ENCODE results near the gene INAFM2.

INAFM2 gene

DNA sequence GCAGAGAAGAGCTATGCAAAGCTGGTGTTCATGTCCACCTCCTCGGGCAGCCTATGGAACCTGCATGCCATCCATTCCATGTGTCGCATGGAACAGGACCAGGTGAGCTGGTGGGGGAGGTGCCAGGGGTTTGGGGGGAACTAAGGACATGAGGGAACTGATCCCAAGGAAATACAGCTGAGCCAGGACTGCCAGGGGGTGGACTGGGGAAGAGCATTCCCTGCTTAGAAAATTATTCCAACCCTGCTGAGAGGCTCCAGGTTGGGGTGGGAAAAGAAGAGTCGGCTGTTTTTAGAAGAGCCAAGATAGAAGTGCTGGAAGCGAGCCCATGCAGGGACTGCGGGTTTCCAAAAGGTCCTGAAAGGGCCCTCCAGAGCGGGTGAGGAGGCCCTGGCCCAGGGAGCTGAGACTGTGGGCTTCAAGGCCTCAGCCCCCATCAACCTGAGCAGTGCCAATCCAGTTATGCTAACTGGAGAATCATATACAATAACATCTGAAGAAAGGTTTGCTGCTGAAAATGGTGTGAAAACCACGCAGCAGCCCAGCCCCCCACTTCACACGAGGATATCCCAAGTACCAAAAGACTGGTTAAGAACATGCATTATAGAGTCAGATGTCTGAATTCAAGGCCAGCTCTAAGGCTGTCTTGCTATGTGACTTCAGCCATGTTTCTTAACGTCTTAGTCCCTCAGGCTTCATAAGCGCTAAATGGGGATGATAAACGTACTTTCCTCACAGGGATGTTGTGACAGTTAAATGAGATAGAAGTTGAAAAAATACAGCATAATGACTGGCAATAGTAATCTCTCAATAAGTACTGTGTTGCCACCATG, 42.3 kb downstream of the INAFM2 start:
- DNase-seq, result no peak

DNA sequence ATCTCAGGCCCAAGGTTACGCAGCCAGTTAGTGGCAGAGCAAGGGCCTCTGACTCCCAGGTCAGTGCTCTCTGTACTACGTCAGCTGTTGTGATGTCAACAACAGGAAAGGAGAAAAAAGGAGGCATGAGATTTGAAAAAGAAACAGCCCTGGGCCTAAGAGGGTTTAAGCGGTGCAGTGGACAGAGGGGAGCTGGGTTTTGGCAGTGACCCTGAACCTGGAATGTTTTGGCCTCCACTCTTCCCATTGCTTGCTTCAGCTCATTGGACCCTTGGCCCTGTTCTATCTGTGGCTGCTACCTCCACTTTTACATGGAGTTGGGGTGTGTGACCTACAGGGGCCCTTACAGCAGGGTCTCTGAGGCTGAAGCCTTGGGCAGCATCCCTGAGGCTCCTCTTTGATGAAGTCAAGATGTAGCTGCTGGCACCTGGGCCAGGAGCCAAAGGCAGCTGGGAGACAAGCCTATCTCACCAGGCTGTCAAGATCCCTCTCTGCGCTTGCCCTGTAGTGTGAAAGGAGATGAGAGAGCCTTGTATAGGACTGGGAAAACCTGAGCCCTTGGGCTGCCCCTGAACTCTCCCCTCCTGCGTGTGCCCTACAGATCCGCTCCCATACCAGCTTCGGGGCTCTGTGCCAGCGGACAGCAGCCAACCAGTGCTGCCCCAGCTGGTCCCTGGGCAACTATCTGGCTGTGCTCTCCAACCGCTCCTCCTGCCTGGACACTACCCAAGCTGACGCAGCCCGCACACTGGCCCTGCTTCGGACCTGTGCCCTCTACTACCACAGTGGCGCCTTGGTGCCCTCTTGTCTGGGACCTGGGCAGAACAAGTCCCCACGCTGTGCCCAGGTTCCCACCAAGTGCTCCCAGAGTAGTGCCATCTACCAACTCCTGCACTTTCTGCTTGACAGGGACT, 43.2 kb downstream of the INAFM2 start:
- peak; percentile 41 for DNase-seq

DNA sequence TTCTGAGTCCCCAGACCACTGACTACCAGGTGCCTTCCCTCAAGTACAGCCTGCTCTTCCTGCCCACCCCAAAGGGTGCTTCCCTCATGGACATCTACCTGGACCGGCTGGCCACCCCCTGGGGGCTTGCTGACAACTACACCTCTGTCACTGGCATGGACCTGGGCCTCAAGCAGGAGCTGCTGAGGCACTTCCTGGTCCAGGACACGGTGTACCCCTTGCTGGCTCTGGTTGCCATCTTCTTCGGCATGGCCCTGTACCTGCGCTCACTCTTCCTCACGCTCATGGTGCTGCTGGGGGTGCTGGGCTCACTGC, 43.8 kb downstream of the INAFM2 start:
- no peak for DNase-seq

DNA sequence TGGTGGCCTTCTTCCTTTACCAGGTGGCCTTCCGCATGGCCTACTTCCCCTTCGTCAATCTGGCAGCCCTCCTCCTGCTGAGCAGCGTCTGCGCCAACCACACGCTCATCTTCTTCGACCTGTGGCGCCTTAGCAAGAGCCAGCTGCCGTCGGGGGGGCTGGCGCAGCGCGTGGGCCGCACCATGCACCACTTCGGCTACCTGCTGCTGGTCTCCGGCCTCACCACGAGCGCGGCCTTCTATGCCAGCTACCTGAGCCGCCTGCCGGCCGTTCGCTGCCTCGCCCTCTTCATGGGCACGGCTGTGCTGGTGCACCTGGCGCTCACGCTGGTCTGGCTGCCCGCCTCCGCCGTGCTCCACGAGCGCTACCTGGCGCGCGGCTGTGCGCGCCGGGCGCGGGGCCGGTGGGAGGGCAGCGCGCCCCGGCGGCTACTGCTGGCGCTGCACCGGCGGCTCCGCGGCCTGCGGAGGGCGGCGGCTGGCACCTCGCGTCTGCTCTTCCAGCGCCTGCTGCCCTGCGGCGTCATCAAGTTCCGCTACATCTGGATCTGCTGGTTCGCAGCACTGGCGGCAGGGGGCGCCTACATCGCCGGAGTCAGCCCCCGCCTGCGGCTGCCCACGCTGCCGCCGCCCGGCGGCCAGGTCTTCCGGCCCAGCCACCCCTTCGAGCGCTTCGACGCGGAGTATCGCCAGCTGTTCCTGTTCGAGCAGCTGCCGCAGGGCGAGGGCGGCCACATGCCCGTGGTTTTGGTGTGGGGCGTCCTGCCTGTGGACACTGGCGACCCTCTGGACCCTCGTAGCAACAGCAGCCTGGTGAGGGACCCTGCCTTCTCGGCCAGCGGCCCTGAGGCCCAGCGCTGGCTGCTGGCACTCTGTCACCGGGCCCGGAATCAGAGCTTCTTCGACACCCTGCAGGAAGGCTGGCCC, 44.5 kb downstream of the INAFM2 start:
- DNase-seq, result peak; percentile 98

DNA sequence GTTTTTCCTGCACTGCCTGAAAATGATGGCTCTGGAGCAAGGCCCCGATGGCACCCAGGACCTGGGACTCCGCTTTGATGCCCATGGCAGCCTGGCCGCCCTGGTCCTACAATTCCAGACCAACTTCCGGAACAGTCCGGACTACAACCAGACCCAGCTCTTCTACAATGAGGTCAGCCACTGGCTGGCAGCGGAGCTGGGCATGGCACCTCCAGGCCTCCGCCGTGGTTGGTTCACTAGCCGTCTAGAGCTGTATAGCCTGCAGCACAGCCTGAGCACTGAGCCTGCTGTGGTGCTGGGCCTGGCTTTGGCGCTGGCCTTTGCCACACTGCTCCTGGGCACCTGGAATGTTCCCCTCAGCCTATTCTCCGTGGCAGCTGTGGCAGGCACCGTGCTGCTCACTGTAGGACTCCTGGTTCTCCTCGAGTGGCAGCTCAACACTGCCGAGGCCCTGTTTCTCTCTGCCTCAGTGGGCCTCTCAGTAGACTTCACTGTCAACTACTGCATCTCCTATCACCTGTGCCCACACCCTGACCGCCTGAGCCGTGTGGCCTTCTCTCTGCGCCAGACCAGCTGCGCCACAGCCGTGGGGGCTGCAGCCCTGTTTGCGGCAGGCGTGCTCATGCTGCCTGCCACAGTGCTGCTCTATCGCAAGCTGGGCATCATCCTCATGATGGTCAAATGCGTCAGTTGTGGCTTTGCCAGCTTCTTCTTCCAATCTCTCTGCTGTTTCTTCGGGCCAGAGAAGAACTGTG, 45.4 kb downstream of the INAFM2 start:
- no peak for DNase-seq

DNA sequence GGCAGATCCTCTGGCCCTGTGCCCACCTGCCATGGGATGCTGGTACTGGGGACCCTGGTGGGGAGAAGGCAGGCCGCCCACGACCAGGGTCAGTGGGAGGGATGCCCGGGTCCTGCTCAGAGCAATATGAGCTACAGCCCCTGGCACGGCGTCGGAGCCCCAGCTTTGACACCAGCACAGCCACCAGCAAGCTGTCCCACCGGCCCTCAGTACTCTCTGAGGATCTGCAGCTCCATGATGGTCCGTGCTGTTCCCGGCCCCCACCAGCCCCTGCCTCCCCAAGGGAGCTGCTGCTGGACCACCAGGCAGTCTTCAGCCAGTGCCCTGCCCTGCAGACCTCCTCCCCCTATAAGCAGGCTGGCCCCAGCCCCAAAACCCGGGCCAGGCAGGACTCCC, 46.0 kb downstream of the INAFM2 start:
- no peak for DNase-seq

DNA sequence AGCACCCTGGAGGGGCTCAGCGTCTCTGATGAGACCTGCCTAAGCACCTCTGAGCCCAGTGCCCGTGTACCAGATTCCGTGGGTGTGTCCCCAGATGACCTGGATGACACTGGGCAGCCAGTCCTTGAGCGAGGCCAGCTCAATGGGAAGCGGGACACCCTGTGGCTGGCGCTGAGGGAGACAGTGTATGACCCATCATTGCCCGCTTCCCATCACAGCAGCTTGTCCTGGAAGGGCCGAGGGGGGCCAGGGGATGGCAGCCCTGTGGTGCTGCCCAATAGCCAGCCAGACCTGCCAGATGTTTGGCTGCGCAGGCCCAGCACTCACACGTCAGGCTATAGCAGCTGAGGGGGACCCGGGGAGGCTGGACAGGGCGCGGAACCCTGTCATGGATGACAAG, 46.5 kb downstream of the INAFM2 start:
- DNase-seq, result no peak

DNA sequence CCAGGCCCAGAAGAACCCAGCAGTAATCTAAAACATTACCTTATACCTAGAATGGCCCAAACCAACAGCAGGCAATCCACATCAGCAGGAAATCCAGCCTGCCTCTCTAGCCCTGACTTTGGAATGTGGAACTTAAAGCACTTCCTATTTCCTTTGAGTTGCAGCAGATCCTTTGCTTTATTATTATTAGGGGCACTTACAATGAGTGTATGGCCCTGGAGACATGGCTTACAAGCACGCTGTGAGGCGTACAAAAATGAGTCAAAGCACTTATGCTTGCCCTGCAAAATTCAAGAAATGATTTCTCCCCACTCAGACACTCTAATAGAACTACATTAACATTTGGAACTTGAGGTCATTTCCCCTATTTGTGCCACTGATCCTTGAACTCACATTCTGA, 49.5 kb downstream of the INAFM2 start:
- no peak for DNase-seq
